HEK293 (cell line): Measurements from ENCODE around the gene MOB2.

ENCODE experiments used
- CTCF ChIA-PET: fragments of 350-600 bp; formaldehyde crosslinking; extraction: SDS; loops from one replicate; lab custom pipeline; 2021; ENCODE audit warnings: antibody characterized with exemption; lab: Yijun Ruan, JAX
- POLR2A ChIA-PET: fragments of 300-600 bp; formaldehyde crosslinking; extraction: SDS; loops from one replicate; lab custom pipeline; 2020; ENCODE audit warnings: antibody characterized with exemption, inconsistent platforms; lab: Yijun Ruan, JAX
- H3K27ac ChIP-seq: fragments of 200-500 bp; sonication (Bioruptor generic); 2 replicates; pipeline ENCODE4 v1.5.1; 2014; ENCODE audit warnings: low read depth, low read length, control low read depth, inconsistent platforms; ENCODE audit errors: extremely low read depth
- H3K36me3 ChIP-seq, 2 experiments: fragments of 200-500 bp in 1 of 2; sonication (Bioruptor generic) in 1 of 2; 1 replicate in 1 of 2; 2 replicates in 1 of 2; pipeline ENCODE4 v1.5.1; 2014 to 2017; ENCODE audit warnings: inconsistent platforms in 2 of 2, low read length in 2 of 2; ENCODE audit not compliant: control insufficient read depth in 2 of 2, insufficient read depth in 1 of 2
- H3K4me1 ChIP-seq: fragments of 200-500 bp; sonication (Bioruptor generic); 2 replicates; pipeline ENCODE4 v1.5.1; 2014; ENCODE audit warnings: mild to moderate bottlenecking, low read length, inconsistent platforms; ENCODE audit not compliant: control insufficient read depth, insufficient read depth
- H3K4me3 ChIP-seq: 2 replicates; pipeline ENCODE4 v1.5.1; 2011; ENCODE audit warnings: low read depth, mild to moderate bottlenecking, control low read depth, low read length, moderate library complexity
- H3K9me3 ChIP-seq: fragments of 200-500 bp; sonication (Bioruptor generic); 2 replicates; pipeline ENCODE4 v1.5.1; 2014; ENCODE audit warnings: low read depth, low read length, inconsistent platforms; ENCODE audit not compliant: control insufficient read depth, insufficient read depth
- CTCF ChIP-seq: fragments of 450-650 bp; formaldehyde crosslinking; IDR thresholded peaks from 2 replicates; pipeline ENCODE4 v1.5.1; 2016; ENCODE audit warnings: missing biosample characterization, missing genetic modification characterization
- GLI4 ChIP-seq: fragments of 450-650 bp; formaldehyde crosslinking; IDR thresholded peaks from 2 replicates; pipeline ENCODE4 v1.5.1; 2016; ENCODE audit warnings: missing biosample characterization, missing genetic modification characterization
- HOXD13 ChIP-seq: sonication (generic); formaldehyde crosslinking; IDR thresholded peaks from 2 replicates; pipeline ENCODE4 v1.8.0; 2022; ENCODE audit warnings: missing genetic modification reagents, borderline replicate concordance
- KLF1 ChIP-seq: fragments of 450-650 bp; formaldehyde crosslinking; IDR thresholded peaks from 2 replicates; pipeline ENCODE4 v1.5.1; 2016; ENCODE audit warnings: missing biosample characterization, missing genetic modification characterization
- KLF17 ChIP-seq: fragments of 450-650 bp; formaldehyde crosslinking; IDR thresholded peaks from 2 replicates; pipeline ENCODE4 v1.5.1; 2016; ENCODE audit warnings: missing biosample characterization, missing genetic modification characterization
- PBX3 ChIP-seq: sonication (generic); formaldehyde crosslinking; IDR thresholded peaks from 2 replicates; pipeline ENCODE4 v1.8.1; 2022; ENCODE audit warnings: mild to moderate bottlenecking, moderate library complexity, missing genetic modification reagents
- REST ChIP-seq: fragments of 450-650 bp; formaldehyde crosslinking; IDR thresholded peaks from 2 replicates; pipeline ENCODE4 v1.5.1; 2016; ENCODE audit warnings: missing biosample characterization, missing genetic modification characterization
- WT1 ChIP-seq: fragments of 450-650 bp; formaldehyde crosslinking; IDR thresholded peaks from 2 replicates; pipeline ENCODE4 v1.5.1; 2016; ENCODE audit warnings: missing biosample characterization, missing genetic modification characterization
- YY1 ChIP-seq: fragments of 450-650 bp; formaldehyde crosslinking; IDR thresholded peaks from 2 replicates; pipeline ENCODE4 v1.5.1; 2018; ENCODE audit warnings: missing biosample characterization, missing genetic modification characterization
- ZBTB49 ChIP-seq: fragments of 450-650 bp; formaldehyde crosslinking; IDR thresholded peaks from 2 replicates; pipeline ENCODE4 v1.5.1; 2016; ENCODE audit warnings: missing biosample characterization, missing genetic modification characterization, low read depth
- ZNF114 ChIP-seq: fragments of 450-650 bp; formaldehyde crosslinking; IDR thresholded peaks from 2 replicates; pipeline ENCODE4 v1.5.0; 2017; ENCODE audit warnings: missing biosample characterization, missing genetic modification characterization
- ZNF121 ChIP-seq: fragments of 450-650 bp; formaldehyde crosslinking; IDR thresholded peaks from 2 replicates; pipeline ENCODE4 v1.5.1; 2016; ENCODE audit warnings: missing biosample characterization, missing genetic modification characterization
- ZNF2 ChIP-seq: fragments of 450-650 bp; formaldehyde crosslinking; IDR thresholded peaks from 2 replicates; pipeline ENCODE4 v1.5.1; 2016; ENCODE audit warnings: missing biosample characterization, missing genetic modification characterization
- ZNF311 ChIP-seq: fragments of 450-650 bp; formaldehyde crosslinking; IDR thresholded peaks from 2 replicates; pipeline ENCODE4 v1.5.1; 2017; ENCODE audit warnings: missing biosample characterization, missing genetic modification characterization, borderline replicate concordance
- ZNF514 ChIP-seq: fragments of 450-650 bp; formaldehyde crosslinking; IDR thresholded peaks from 2 replicates; pipeline ENCODE4 v1.5.1; 2016; ENCODE audit warnings: missing biosample characterization, missing genetic modification characterization
- ZNF529 ChIP-seq: fragments of 450-650 bp; formaldehyde crosslinking; IDR thresholded peaks from 2 replicates; pipeline ENCODE4 v1.5.1; 2017; ENCODE audit warnings: missing genetic modification characterization, missing biosample characterization; ENCODE audit not compliant: insufficient replicate concordance
- ZNF600 ChIP-seq: fragments of 450-650 bp; formaldehyde crosslinking; IDR thresholded peaks from 2 replicates; pipeline ENCODE4 v1.5.1; 2016; ENCODE audit warnings: missing biosample characterization, missing genetic modification characterization
- ZNF658 ChIP-seq: fragments of 450-650 bp; formaldehyde crosslinking; IDR thresholded peaks from 2 replicates; pipeline ENCODE4; 2016; ENCODE audit warnings: missing biosample characterization, missing genetic modification characterization
- ZNF660 ChIP-seq: fragments of 450-650 bp; IDR thresholded peaks from 2 replicates; pipeline ENCODE4 v1.5.1; 2018; ENCODE audit warnings: missing biosample characterization, mild to moderate bottlenecking, missing genetic modification characterization
- ZNF776 ChIP-seq: fragments of 450-650 bp; formaldehyde crosslinking; IDR thresholded peaks from 2 replicates; pipeline ENCODE4 v1.5.0; 2017; ENCODE audit warnings: missing biosample characterization, missing genetic modification characterization, borderline replicate concordance

Gene MOB2

GRCh38 chr11:1520663-1521267 lies 34.2 kb upstream of the MOB2 start:
- no peaks in the 10 kb centered on the region for H3K9me3 ChIP-seq
- no peak overlapping the region for H3K4me3 ChIP-seq
- no peaks in the 10 kb centered on the region for H3K4me1 ChIP-seq
- no peak overlapping the region for H3K27ac ChIP-seq
- TF ChIP-seq GLI4 (no peak), WT1 (tag by site-specific recombination) (no peak), ZNF776 (tag by site-specific recombination) (no peak), ZNF660 (tag by site-specific recombination) (no peak), ZNF529 (tag by site-specific recombination) (no peak), PBX3 (no peak), KLF1 (tag by site-specific recombination) (no peak), YY1 (tag by site-specific recombination) (no peak)
- POLR2A ChIA-PET = no interaction called here
- H3K36me3 ChIP-seq = no peaks in the 10 kb centered on the region
- CTCF ChIA-PET = interaction anchor here (0.6 kb wide), 1 partner anchor 10 kb away, joined by 5 read pairs; no protein-coding TSS in a partner anchor

GRCh38 chr11:1520209-1520662 lies 33.7 kb upstream of the MOB2 start:
- no peak overlapping the region for H3K27ac ChIP-seq
- TF ChIP-seq ZNF658 (tag by site-specific recombination) (no peak), ZNF311 (tag by site-specific recombination) (no peak), ZNF600 (tag by site-specific recombination) (no peak), ZNF114 (no peak), KLF17 (tag by site-specific recombination) (no peak), ZNF2 (tag by site-specific recombination) (no peak), HOXD13 (no peak), ZNF514 (tag by site-specific recombination) (no peak), CTCF (tag by site-specific recombination) (no peak)
- no peaks in the 10 kb centered on the region for H3K4me1 ChIP-seq
- CTCF ChIA-PET = no interaction called here
- POLR2A ChIA-PET = no interaction called here
- H3K4me3 ChIP-seq = no peak overlapping the region
- no peaks in the 10 kb centered on the region for H3K9me3 ChIP-seq
- no peaks in the 10 kb centered on the region for H3K36me3 ChIP-seq

- no peaks in the 10 kb centered on the region for H3K36me3 ChIP-seq
- no peak for TF ChIP-seq ZBTB49
- peak; percentile 85 for TF ChIP-seq REST
- TF ChIP-seq ZNF121 (tag by site-specific recombination) = no peak
- POLR2A ChIA-PET = no interaction called here
- no peaks in the 10 kb centered on the region for H3K4me1 ChIP-seq
- H3K4me3 ChIP-seq = no peak overlapping the region
- H3K9me3 ChIP-seq = no peaks in the 10 kb centered on the region
- CTCF ChIA-PET = no interaction called here
- H3K27ac ChIP-seq = no peak overlapping the region
Measured at GRCh38 chr11:1519028-1520010, 32.7 kb upstream of the MOB2 start.
